GM18507 (cell line): Measurements from ENCODE around the gene PSME2.

ENCODE experiments used
- DNase-seq: peaks from one replicate; pipeline ENCODE4 v3.0.0; 2011; ENCODE audit warnings: low read depth; ENCODE audit not compliant: insufficient read length; ENCODE audit errors: extremely low spot score
- FAIRE-seq: peaks from 2 replicates; lab custom pipeline; 2011; peaks lifted over from hg19 to GRCh38; lab: Jason Lieb, UNC

Gene PSME2

GRCh38 chr14:24137529-24138395 is 8.6 kb downstream of the PSME2 start:
- FAIRE-seq: no peak
- no peak for DNase-seq

GRCh38 chr14:24136684-24137528 is 9.5 kb downstream of the PSME2 start:
- FAIRE-seq (no peak), DNase-seq (no peak)

GRCh38 chr14:24135834-24136683 is 10.4 kb downstream of the PSME2 start, which contains the start of gene PSME1:
TSS of gene PSME1 (plus strand) at chr14:24136194. CDS start at chr14:24136263, 69 bp downstream.
- FAIRE-seq: peak; percentile 93

GRCh38 chr14:24135584-24135833 is 10.9 kb downstream of the PSME2 start:
- no peak for DNase-seq
- no peak for FAIRE-seq

More at GRCh38 chr14:24135834-24136683, 10.4 kb downstream of the PSME2 start, which contains the start of gene PSME1:
- DNase-seq: peak; percentile 83

- FAIRE-seq: no peak
- DNase-seq: no peak
Observed at GRCh38 chr14:24133735-24134134, 12.7 kb downstream of the PSME2 start.

GRCh38 chr14:24132976-24133375 is 13.4 kb downstream of the PSME2 start:
- FAIRE-seq (no peak), DNase-seq (no peak)

GRCh38 chr14:24132061-24132685 is 14.2 kb downstream of the PSME2 start:
- FAIRE-seq (no peak), DNase-seq (no peak)

GRCh38 chr14:24131549-24131966 is 14.9 kb downstream of the PSME2 start:
- FAIRE-seq: no peak
- DNase-seq: no peak

GRCh38 chr14:24130717-24131548 is 15.5 kb downstream of the PSME2 start:
- FAIRE-seq (no peak), DNase-seq (no peak)

- no peak for FAIRE-seq
- no peak for DNase-seq
Observed at GRCh38 chr14:24130380-24130716, 16.1 kb downstream of the PSME2 start, which contains the start of gene FITM1. TSS of gene FITM1 (plus strand) at chr14:24130659. CDS start at chr14:24131564, 905 bp downstream.

GRCh38 chr14:24129410-24129998 is 16.9 kb downstream of the PSME2 start:
- no peak for DNase-seq
- FAIRE-seq: no peak

- FAIRE-seq: no peak
Observed at GRCh38 chr14:24127673-24128072, 18.7 kb downstream of the PSME2 start.

GRCh38 chr14:24126939-24127338 is 19.5 kb downstream of the PSME2 start:
- DNase-seq (no peak), FAIRE-seq (no peak)

More at GRCh38 chr14:24127673-24128072, 18.7 kb downstream of the PSME2 start:
- DNase-seq: no peak

- peak; percentile 51 for FAIRE-seq
- no peak for DNase-seq
Observed at GRCh38 chr14:24123424-24124417, 22.7 kb downstream of the PSME2 start.

- FAIRE-seq (no peak), DNase-seq (no peak)
Observed at GRCh38 chr14:24122898-24123297, 23.5 kb downstream of the PSME2 start.

GRCh38 chr14:24122416-24122815 is 24.0 kb downstream of the PSME2 start:
- DNase-seq (no peak), FAIRE-seq (no peak)

GRCh38 chr14:24121210-24121609 is 25.2 kb downstream of the PSME2 start:
- DNase-seq: no peak
- no peak for FAIRE-seq
